ENCODE results near the gene NAALADL2. TPM values are rescaled to one million over a fixed set of nuclear protein-coding genes. Genes with fewer than 3 reads are reported as not detected.

Gene NAALADL2
- total and polyA plus RNA-seq, 4 donors = 0.28 to 4.6 (median 3.1) TPM

DNA sequence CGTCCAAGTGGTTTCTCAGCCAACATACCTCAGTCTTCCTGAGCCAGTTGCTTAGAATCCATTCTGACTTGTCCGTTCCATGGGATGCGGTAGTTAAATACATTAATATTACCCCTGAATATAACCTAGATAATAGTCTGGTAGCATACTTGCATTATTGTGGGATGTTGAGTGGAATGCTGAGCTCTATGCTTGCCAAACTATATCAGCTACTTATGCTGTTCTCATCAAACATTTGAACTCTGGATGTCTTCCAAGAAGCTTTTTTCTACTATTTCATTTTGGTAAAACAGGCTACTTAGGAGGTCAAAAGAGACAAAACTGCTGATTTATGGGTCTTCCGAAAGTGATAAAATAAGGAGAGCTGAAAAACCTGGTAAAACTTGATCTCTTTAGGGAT, 429.5 kb downstream of the NAALADL2 start:
- Histone ChIP-seq H3K4me1 (ENCODE audit: control insufficient read depth in 4 of 4, insufficient read depth in 4 of 4, low read length in 3 of 4) (no peaks in the 10 kb centered on the region), H3K27ac (ENCODE audit: low read depth in 1 of 2, low read length in 2 of 2) (no peak overlapping the region), H3K9ac (ENCODE audit: low read depth in 1 of 2, low read length in 2 of 2) (no peak overlapping the region), H3K9me3 (ENCODE audit: control insufficient read depth in 4 of 4, low read length in 3 of 4) (no peaks in the 10 kb centered on the region), H3K36me3 (ENCODE audit: control insufficient read depth in 4 of 4, insufficient read depth in 3 of 4, low read depth in 1 of 4, low read length in 3 of 4) (no peaks in the 10 kb centered on the region), H3K27me3 (ENCODE audit: control insufficient read depth in 4 of 4, insufficient read depth in 4 of 4, low read length in 3 of 4) (no peaks in the 10 kb centered on the region), H3K4me3 (ENCODE audit: low read depth in 1 of 3, low read length in 3 of 3) (no peak overlapping the region)
- TF ChIP-seq, protein P1, sequence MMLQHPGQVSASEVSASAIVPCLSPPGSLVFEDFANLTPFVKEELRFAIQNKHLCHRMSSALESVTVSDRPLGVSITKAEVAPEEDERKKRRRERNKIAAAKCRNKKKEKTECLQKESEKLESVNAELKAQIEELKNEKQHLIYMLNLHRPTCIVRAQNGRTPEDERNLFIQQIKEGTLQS (IDR thresholded peaks at IDR 0.05) = no peak
- TF ChIP-seq FOXA2 (IDR thresholded peaks at IDR 0.05) (no peak), FOXA1 (IDR thresholded peaks at IDR 0.05) (no peak), REST (IDR thresholded peaks at IDR 0.05) (no peak), RXRA (IDR thresholded peaks at IDR 0.05) (no peak), HNF4G (IDR thresholded peaks at IDR 0.05) (no peak), YY1 (IDR thresholded peaks at IDR 0.05) (no peak), HNF4A (conservative IDR thresholded peaks at IDR 0.05) (no peak), CTCF (IDR thresholded peaks at IDR 0.05; ENCODE audit: low read depth, low read length, missing input control) (no peak)
- 84% methylated on average over 4 of the region's 4 CpGs for WGBS
- no peak for DNase-seq (ENCODE audit: low spot score)

DNA sequence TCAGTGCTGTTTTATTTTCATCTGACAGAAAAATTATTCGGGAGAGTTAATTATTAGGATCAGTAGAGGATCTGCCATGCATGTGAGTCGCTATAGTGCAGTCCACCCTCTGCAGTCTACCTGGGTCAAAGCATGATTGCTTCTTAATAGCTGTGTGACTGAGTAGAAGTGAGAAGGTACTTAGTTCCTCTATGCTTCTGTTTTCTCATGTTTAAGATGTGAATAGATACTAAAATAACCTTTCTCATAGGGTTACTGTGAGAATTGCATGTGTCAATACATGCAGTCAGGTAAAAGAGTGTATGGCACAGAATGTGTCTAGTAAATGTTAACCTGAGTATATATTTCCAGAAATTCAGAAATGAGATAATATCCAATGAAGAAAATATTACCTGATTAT, 435.7 kb downstream of the NAALADL2 start:
- WGBS = 48% methylated on average over 2 of the region's 2 CpGs
- no peak for DNase-seq (ENCODE audit: low spot score)
- no peaks in the 10 kb centered on the region for H3K9me3 ChIP-seq (ENCODE audit: control insufficient read depth in 4 of 4, low read length in 3 of 4)
- no peaks in the 10 kb centered on the region for H3K27me3 ChIP-seq (ENCODE audit: control insufficient read depth in 4 of 4, insufficient read depth in 4 of 4, low read length in 3 of 4)
- no peak overlapping the region for H3K9ac ChIP-seq (ENCODE audit: low read depth in 1 of 2, low read length in 2 of 2)
- H3K27ac ChIP-seq (ENCODE audit: low read depth in 1 of 2, low read length in 2 of 2) = no peak overlapping the region
- no peak overlapping the region for H3K4me3 ChIP-seq (ENCODE audit: low read depth in 1 of 3, low read length in 3 of 3)
- no peak for TF ChIP-seq SP1 (IDR thresholded peaks at IDR 0.05)
- no peak for TF ChIP-seq REST (IDR thresholded peaks at IDR 0.05)
- no peak for TF ChIP-seq RXRA (IDR thresholded peaks at IDR 0.05)
- no peak for TF ChIP-seq YY1 (IDR thresholded peaks at IDR 0.05)
- no peak for TF ChIP-seq FOXA2 (IDR thresholded peaks at IDR 0.05)
- TF ChIP-seq MAX (IDR thresholded peaks at IDR 0.05) = no peak
- TF ChIP-seq, protein P1 (IDR thresholded peaks at IDR 0.05) = no peak
- no peak for TF ChIP-seq EGR1 (IDR thresholded peaks at IDR 0.05; ENCODE audit: low read depth in 2 of 2)
- TF ChIP-seq CTCF (IDR thresholded peaks at IDR 0.05; ENCODE audit: low read depth, low read length, missing input control) = no peak
- TF ChIP-seq FOXA1 (IDR thresholded peaks at IDR 0.05) = no peak
- TF ChIP-seq JUND (IDR thresholded peaks at IDR 0.05) = no peak
- TF ChIP-seq GABPA (IDR thresholded peaks at IDR 0.05 in 1 of 2, conservative IDR thresholded peaks at IDR 0.05 in 1 of 2) = no peak
- TF ChIP-seq, protein P2, sequence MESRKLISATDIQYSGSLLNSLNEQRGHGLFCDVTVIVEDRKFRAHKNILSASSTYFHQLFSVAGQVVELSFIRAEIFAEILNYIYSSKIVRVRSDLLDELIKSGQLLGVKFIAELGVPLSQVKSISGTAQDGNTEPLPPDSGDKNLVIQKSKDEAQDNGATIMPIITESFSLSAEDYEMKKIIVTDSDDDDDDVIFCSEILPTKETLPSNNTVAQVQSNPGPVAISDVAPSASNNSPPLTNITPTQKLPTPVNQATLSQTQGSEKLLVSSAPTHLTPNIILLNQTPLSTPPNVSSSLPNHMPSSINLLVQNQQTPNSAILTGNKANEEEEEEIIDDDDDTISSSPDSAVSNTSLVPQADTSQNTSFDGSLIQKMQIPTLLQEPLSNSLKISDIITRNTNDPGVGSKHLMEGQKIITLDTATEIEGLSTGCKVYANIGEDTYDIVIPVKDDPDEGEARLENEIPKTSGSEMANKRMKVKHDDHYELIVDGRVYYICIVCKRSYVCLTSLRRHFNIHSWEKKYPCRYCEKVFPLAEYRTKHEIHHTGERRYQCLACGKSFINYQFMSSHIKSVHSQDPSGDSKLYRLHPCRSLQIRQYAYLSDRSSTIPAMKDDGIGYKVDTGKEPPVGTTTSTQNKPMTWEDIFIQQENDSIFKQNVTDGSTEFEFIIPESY (IDR thresholded peaks at IDR 0.05) = no peak
- no peak for TF ChIP-seq HNF4G (IDR thresholded peaks at IDR 0.05)
- no peaks in the 10 kb centered on the region for H3K36me3 ChIP-seq (ENCODE audit: control insufficient read depth in 4 of 4, insufficient read depth in 3 of 4, low read depth in 1 of 4, low read length in 3 of 4)
- no peaks in the 10 kb centered on the region for H3K4me1 ChIP-seq (ENCODE audit: control insufficient read depth in 4 of 4, insufficient read depth in 4 of 4, low read length in 3 of 4)

All from liver (tissue), 9 donors.